OCI-LY3 (cell line): ENCODE results near the gene GRIK5.

ENCODE experiments used
- H2AFZ ChIP-seq: fragments of 200-600, 300-600 bp; shearing (Covaris generic); 2 replicates; pipeline ENCODE4 v1.6.0; 2014; ENCODE audit warnings: antibody characterized with exemption, low read depth, low read length
- H3K27ac ChIP-seq: fragments of 200-600, 300-600 bp; sonication (generic); 2 replicates; pipeline ENCODE4 v1.5.1; 2014; ENCODE audit warnings: mild to moderate bottlenecking, low read length, moderate library complexity, mixed read lengths
- H3K27me3 ChIP-seq: fragments of 200-600, 300-600 bp; sonication (generic); 2 replicates; pipeline ENCODE4 v1.6.1; 2014; ENCODE audit warnings: low read depth, low read length, mixed read lengths
- H3K36me3 ChIP-seq: fragments of 200-600, 300-600 bp; sonication (generic); replicated peaks from 2 replicates; pipeline ENCODE3; 2014; ENCODE audit warnings: low read depth, low read length, mixed read lengths
- H3K4me1 ChIP-seq: fragments of 300-600, 200-600 bp; sonication (generic); 2 replicates; pipeline ENCODE4 v1.6.1; 2014; ENCODE audit warnings: low read length, mixed read lengths
- H3K4me2 ChIP-seq: fragments of 200-600, 300-600 bp; sonication (generic); 2 replicates; pipeline ENCODE4 v1.6.1; 2014; ENCODE audit warnings: low read length, mixed read lengths
- H3K4me3 ChIP-seq: fragments of 300-600, 200-600 bp; sonication (generic); 2 replicates; pipeline ENCODE4 v1.5.1; 2014; ENCODE audit warnings: antibody characterized with exemption, mild to moderate bottlenecking, low read length, moderate library complexity
- H3K79me2 ChIP-seq: fragments of 300-600, 200-600 bp; shearing (Covaris generic); 2 replicates; pipeline ENCODE4 v1.6.1; 2014; ENCODE audit warnings: mild to moderate bottlenecking, low read length, mixed read lengths
- H3K9ac ChIP-seq: fragments of 300-600, 200-600 bp; shearing (Covaris generic); 2 replicates; pipeline ENCODE4 v1.6.0; 2014; ENCODE audit warnings: mild to moderate bottlenecking, low read length, moderate library complexity
- H3K9me3 ChIP-seq: fragments of 200-600, 300-600 bp; shearing (Covaris generic); 2 replicates; pipeline ENCODE4 v1.6.1; 2014; ENCODE audit warnings: low read length, mixed read lengths; ENCODE audit not compliant: insufficient read depth
- H4K20me1 ChIP-seq: fragments of 200-600, 300-600 bp; sonication (generic); 2 replicates; pipeline ENCODE4 v1.6.1; 2016; ENCODE audit warnings: low read length, mixed read lengths; ENCODE audit not compliant: insufficient read depth
- EZH2phosphoT487 ChIP-seq: fragments of 200-600 bp; shearing (Covaris generic); IDR thresholded peaks from 2 replicates; pipeline ENCODE4 v1.6.1; 2018; ENCODE audit warnings: antibody characterized with exemption, mixed run types, low read depth
- TF ChIP-seq, protein P1 (sequence below): fragments of 200-600, 300-600 bp; sonication (generic); IDR thresholded peaks from 2 replicates; pipeline ENCODE4 v1.5.1; 2014; ENCODE audit warnings: antibody characterized with exemption, low read length, low read depth

The GRIK5 gene

GRCh38 chr19:42079886-42080763 lies 10.1 kb upstream of the GRIK5 start:
- TF ChIP-seq, protein P1, sequence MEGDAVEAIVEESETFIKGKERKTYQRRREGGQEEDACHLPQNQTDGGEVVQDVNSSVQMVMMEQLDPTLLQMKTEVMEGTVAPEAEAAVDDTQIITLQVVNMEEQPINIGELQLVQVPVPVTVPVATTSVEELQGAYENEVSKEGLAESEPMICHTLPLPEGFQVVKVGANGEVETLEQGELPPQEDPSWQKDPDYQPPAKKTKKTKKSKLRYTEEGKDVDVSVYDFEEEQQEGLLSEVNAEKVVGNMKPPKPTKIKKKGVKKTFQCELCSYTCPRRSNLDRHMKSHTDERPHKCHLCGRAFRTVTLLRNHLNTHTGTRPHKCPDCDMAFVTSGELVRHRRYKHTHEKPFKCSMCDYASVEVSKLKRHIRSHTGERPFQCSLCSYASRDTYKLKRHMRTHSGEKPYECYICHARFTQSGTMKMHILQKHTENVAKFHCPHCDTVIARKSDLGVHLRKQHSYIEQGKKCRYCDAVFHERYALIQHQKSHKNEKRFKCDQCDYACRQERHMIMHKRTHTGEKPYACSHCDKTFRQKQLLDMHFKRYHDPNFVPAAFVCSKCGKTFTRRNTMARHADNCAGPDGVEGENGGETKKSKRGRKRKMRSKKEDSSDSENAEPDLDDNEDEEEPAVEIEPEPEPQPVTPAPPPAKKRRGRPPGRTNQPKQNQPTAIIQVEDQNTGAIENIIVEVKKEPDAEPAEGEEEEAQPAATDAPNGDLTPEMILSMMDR, result no peak
- TF ChIP-seq EZH2phosphoT487, result no peak
- Histone ChIP-seq H2AFZ (no peak overlapping the region), H3K27ac (no peak overlapping the region), H3K79me2 (peaks cover 67% of the 10 kb centered on the region), H3K9me3 (no peaks in the 10 kb centered on the region), H3K36me3 (peaks cover 40% of the 10 kb centered on the region), H3K27me3 (no peaks in the 10 kb centered on the region), H3K9ac (no peak overlapping the region), H3K4me2 (no peak overlapping the region), H3K4me1 (peaks cover 11% of the 10 kb centered on the region), H4K20me1 (peaks cover 35% of the 10 kb centered on the region), H3K4me3 (no peak overlapping the region)

DNA sequence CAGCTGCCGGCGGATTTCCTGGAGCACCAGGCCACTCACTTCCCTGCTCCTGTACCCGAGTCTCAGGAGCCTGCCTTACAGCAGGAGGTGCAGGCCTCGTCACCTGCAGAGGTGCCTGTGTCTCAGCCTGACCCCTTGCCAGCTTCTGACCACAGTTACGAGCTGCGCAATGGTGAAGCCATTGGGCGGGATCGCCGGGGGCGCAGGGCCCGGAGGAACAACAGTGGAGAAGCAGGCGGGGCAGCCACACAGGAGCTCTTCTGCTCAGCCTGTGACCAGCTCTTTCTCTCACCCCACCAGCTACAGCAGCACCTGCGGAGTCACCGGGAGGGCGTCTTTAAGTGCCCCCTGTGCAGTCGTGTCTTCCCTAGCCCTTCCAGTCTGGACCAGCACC lies 9.3 kb upstream of the GRIK5 start:
- Histone ChIP-seq H3K4me1 (peaks cover 18% of the 10 kb centered on the region), H3K4me2 (no peak overlapping the region), H4K20me1 (peaks cover 35% of the 10 kb centered on the region), H3K9ac (no peak overlapping the region), H3K9me3 (no peaks in the 10 kb centered on the region), H3K36me3 (peaks cover 40% of the 10 kb centered on the region), H3K79me2 (peaks cover 74% of the 10 kb centered on the region), H3K4me3 (no peak overlapping the region), H3K27me3 (no peaks in the 10 kb centered on the region), H3K27ac (no peak overlapping the region), H2AFZ (no peak overlapping the region)
- TF ChIP-seq, protein P1, result no peak
- TF ChIP-seq EZH2phosphoT487, result no peak

GRCh38 chr19:42078538-42079275 lies 8.7 kb upstream of the GRIK5 start:
- H3K9me3 ChIP-seq, result no peaks in the 10 kb centered on the region
- peaks cover 18% of the 10 kb centered on the region for H3K4me1 ChIP-seq
- no peak overlapping the region for H3K4me2 ChIP-seq
- H3K9ac ChIP-seq, result no peak overlapping the region
- no peak overlapping the region for H3K27ac ChIP-seq
- no peaks in the 10 kb centered on the region for H3K27me3 ChIP-seq
- TF ChIP-seq, protein P1, result no peak
- TF ChIP-seq EZH2phosphoT487, result no peak
- peaks cover 36% of the 10 kb centered on the region for H3K36me3 ChIP-seq
- H3K4me3 ChIP-seq, result no peak overlapping the region
- no peak overlapping the region for H2AFZ ChIP-seq
- H3K79me2 ChIP-seq, result peaks cover 71% of the 10 kb centered on the region
- H4K20me1 ChIP-seq, result peaks cover 35% of the 10 kb centered on the region

- no peak for TF ChIP-seq EZH2phosphoT487
- TF ChIP-seq, protein P1, result no peak
- H3K4me1 ChIP-seq, result peaks cover 18% of the 10 kb centered on the region
- peak overlapping the region; percentile 92; the same call in 1 of the 2 replicates for H3K4me3 ChIP-seq
- no peak overlapping the region for H3K9ac ChIP-seq
- H3K4me2 ChIP-seq, result peak overlapping the region; percentile 96; the same call in 1 of the 2 replicates
- no peak overlapping the region for H3K27ac ChIP-seq
- H3K36me3 ChIP-seq, result peaks cover 34% of the 10 kb centered on the region
- H4K20me1 ChIP-seq, result peaks cover 35% of the 10 kb centered on the region
- no peaks in the 10 kb centered on the region for H3K27me3 ChIP-seq
- no peaks in the 10 kb centered on the region for H3K9me3 ChIP-seq
- no peak overlapping the region for H2AFZ ChIP-seq
- peaks cover 66% of the 10 kb centered on the region for H3K79me2 ChIP-seq
Observed at GRCh38 chr19:42078058-42078457, 8.1 kb upstream of the GRIK5 start.
